Jurkat, Clone E6-1 (cell line): ENCODE data around the gene HEXD.

Experiments used
- DNase-seq: peaks from one replicate; pipeline ENCODE4 v3.0.0-alpha.2; 2011; ENCODE audit warnings: low read depth, low spot score
- H3K4me3 ChIP-seq: 2 replicates; pipeline ENCODE4 v1.5.1; 2011; ENCODE audit warnings: mild to moderate bottlenecking, low read length, control low read depth, moderate library complexity

Gene HEXD

DNA sequence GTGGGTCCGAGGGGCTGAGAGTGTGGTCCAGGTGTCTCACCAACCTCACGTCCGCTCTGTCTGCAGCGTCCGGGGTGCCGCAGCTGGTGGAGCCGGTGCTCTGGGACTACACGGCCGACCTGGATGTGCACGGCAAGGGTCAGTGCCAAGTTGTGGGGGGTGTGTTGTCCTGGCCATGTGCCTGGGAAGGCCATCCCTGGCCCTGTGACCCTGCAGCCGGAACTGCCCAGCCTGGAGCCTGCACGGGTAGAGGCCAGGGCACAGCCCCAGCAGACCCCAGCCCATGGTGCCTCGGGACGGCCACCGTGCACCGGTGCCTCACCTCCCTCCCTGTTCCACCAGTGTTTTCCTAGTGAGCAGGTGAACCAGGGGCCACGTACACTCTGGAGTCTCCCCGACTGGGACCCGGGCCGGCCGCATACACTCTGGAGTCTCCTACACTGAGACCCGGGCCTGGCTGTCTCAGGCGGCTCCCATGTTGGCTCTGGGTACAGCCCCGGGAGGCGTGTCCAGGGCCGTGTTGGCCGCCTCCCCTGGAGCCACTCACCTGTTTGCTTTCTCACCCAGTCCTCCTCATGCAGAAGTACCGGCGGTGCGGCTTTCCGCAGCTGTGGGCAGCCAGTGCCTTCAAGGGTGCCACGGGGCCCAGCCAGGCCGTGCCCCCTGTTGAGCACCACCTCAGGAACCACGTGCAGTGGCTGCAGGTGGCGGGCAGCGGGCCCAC is 18.6 kb downstream of the HEXD start:
- DNase-seq: no peak
- H3K4me3 ChIP-seq: no peak overlapping the region

DNA sequence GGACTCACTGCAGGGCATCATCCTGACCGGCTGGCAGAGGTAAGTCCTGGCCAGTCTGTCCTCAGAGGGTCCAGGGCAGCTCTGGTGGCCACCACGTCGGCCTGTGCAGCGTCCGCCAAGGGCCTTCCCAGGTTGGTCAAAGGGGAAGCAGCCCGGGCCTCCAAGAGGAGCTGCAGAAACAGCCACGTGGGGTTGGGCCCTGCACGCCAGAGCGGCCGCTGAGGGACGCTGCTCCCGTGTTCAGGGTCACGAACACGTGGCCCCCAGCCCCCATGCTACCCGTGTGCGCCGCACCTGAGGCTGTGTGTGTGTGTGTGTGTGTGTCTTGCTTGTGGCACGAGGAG is 19.1 kb downstream of the HEXD start:
- no peak overlapping the region for H3K4me3 ChIP-seq
- DNase-seq: no peak

DNA sequence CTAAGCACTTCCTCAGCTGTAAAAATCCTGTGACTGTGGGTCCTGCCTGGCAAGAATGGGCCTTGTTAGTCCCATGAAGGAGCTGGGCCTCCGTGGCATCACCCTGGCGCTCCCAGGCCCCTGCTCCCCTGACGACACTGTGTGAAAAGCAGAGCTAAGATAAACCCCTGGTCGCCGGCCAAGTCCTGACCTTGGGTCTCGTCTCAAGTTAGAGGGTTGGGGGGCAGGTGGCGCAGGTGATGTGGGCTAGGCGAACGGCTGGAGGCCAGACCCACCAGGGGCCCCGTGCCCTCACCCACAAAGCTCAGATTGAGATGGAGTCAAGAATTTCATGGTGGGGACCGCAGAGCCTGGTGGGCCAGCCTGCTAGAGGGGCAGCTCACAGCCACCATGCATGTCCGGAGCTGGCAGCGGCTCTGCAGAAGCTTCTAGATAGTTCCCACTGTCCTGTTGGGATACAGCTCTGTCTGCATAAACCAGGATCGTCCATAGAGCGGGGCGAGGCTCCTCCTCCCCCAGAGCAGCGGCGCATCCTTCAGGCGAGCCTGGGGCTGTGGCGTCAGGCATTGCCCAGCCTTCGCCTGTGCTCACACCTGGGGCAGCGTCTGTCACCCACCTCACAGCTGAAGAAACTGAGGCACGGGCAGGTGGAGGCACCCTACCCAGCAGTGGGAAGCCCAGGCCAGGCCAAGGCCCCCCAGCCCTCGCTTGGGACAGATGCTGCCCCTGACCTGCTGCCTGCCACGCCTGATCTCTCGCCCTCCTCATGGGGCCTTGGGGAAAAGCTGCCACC is 20.4 kb downstream of the HEXD start:
- no peak for DNase-seq
- H3K4me3 ChIP-seq: no peak overlapping the region

DNA sequence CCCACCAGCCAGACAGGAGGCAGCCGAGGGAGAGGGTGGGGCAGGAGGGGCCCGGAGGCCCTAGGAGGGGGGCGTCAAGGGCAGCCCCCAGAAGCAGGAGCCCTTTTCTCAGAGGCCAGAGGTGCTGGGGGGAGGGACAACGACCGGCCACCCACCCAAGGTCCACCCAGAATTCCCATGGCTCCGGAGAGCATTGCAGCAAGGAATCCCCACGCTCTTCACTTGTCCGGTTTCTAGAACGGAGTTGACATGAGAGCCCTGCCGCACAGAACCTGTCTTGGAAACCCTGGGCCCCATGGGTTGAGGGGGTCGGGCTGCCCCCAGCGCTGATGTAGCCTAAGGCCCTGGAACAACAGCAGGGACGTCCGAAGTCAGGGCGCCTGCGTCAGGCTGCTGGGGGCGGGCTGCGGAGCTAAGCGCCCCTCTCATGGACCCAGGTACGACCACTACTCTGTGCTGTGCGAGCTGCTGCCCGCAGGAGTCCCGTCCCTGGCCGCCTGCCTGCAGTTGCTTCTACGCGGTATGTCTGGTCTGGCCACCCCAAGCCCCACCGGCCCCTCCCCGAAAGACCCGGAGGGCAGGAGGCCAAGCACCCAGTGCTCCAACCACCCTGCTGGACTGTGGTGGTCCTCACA is 21.2 kb downstream of the HEXD start:
- no peak for DNase-seq
- no peak overlapping the region for H3K4me3 ChIP-seq

DNA sequence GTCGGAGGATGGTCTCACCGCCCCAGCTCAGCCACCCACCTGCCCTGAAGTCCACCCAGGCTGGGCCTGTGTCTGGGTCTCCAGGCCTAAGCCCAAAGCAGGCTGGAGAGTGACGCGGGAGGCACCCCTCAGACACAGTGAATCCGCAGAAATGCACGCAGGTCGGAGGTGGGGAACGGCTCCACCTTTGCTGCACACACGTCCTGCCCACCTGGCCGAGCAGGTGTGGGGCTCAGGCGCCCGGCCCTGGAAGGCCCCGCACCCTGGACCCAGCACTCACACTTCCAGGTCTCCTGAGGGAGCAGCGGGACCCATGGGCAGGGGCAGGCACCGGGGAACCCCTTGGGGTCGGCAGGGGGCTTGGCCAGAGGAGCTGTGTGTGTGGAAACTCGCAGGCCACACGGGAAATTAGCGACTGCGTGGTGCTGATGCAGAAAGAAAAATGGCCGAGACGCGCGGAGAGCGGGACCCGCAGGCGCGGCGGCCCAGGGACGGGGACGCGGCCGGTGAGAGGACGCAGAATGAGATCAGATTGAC is 21.8 kb downstream of the HEXD start:
- H3K4me3 ChIP-seq: no peak overlapping the region
- DNase-seq: no peak

DNA sequence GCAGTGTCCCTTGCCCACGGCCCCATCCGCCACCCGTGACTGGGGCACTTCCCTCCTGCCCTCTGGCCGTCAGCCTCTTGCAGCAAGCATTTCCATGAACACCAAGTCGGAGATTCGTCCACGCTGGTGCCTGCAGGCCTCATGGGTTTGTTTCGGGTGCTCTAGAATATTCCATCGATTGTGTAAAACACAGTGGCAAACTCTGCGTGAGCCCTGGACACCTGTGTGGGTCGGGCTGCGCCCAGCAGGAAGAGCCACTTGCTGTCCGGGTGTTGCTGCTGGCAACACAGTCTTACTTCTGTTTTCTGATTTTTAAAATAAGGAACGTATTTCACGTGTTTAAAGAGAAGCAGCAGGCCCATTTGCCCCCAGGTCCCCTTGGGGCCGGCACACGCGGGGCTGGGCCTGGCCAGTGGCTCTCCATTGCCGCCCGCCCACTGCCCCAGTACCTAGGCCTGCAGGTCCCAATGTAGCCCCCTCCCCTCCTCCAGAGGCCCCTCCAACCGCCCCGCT is 22.4 kb downstream of the HEXD start:
- no peak overlapping the region for H3K4me3 ChIP-seq
- no peak for DNase-seq

DNA sequence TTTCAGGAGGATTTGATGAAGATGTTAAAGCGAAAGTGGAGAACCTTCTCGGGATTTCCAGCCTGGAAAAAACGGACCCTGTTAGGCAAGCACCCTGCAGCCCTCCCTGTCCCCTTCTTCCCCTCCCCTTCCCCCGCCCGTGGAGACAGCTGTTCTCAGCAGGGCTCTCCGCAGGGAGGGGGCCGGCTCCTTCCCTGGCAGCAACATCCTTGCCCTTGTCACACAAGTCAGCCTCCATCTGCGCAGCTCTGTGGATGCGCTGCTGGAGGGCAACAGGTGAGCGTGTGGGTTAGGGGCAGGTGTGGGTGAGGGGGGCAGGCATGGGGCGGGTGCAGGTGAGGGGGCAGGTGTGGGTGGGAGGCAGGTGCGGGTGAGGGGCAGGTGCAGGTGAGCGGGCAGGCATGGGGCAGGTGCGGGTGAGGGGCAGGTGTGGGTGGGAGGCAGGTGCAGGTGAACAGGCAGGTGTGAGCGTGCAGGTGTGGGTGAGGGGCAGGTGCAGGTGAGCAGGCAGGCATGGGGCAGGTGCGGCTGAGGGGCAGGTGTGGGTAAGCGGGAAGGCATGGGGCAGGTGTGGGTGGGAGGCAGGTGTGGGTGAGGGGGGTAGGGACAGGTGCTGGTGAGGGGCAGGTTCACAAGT is 23.0 kb downstream of the HEXD start:
- no peak overlapping the region for H3K4me3 ChIP-seq
- DNase-seq: no peak

DNA sequence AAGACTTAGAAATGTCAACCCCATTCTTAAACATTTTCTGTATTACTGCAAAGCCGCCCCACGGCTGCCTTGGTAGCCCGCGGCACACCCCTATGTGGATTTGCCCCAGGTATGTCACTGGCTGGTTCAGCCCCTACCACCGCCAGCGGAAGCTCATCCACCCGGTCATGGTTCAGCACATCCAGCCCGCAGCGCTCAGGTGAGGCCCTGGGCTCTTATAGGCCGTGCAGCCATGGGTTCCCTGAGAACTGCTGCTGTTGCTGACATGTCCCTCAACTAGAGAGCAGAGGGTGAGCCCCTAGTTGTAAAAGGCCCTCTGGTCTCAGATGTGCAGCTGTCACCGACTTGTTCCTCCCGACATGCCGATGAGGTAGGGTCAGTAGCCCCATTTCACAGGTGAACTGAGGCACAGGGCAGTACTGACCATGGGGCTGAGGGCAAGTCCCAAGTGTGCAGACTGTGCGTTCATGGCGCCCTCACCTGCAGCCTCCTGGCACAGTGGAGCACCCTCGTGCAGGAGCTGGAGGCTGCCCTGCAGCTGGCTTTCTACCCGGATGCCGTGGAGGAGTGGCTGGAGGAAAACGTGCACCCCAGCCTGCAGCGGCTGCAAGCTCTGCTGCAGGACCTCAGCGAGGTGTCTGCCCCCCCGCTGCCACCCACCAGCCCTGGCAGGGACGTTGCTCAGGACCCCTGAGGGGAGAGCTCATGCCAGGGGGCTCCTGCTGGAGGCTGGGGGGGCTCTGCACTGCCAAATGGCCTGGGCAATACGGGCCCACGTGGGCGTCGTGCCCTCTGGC is 23.7 kb downstream of the HEXD start:
- no peak for DNase-seq
- no peak overlapping the region for H3K4me3 ChIP-seq

DNA sequence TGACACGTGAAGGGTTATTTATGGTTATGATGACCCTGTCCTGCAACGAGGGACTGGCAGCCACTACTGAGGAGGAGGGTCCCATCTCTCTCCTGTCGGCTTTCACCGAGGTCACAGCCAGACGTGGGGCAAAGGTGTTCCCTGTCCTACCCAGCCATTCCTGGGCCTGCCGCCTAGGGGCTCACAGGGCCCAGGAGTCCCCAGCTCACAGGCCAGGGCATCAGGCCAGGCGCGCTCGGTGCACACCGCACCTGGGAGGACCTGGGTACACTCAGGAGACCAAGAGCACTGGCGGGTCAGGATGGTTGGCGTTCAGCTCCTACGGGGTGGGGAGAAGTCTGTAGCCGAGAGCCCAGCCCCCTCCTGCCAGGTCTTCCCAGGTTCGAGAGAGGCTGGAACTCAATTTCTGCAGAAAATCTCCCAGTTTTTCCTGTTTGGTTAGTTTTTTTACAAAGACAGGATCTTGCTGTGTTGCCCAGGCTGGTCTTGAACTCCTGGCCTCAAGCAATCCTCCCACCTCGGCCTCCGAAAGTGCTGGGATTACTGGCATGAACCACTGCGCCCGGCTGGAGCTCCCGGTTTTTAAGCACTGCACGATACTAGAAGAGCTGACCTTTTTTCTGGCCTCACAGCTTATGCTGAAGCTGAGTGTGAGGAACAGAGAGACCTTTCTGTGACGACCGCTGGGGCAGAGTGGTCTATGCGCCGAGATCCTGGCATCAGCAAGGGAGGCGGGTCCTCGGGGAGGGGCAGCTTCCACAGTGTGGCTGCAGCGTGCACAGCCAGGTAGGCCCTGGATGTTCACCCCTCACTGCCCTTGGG is 24.7 kb downstream of the HEXD start:
- no peak for DNase-seq
- H3K4me3 ChIP-seq: no peak overlapping the region

DNA sequence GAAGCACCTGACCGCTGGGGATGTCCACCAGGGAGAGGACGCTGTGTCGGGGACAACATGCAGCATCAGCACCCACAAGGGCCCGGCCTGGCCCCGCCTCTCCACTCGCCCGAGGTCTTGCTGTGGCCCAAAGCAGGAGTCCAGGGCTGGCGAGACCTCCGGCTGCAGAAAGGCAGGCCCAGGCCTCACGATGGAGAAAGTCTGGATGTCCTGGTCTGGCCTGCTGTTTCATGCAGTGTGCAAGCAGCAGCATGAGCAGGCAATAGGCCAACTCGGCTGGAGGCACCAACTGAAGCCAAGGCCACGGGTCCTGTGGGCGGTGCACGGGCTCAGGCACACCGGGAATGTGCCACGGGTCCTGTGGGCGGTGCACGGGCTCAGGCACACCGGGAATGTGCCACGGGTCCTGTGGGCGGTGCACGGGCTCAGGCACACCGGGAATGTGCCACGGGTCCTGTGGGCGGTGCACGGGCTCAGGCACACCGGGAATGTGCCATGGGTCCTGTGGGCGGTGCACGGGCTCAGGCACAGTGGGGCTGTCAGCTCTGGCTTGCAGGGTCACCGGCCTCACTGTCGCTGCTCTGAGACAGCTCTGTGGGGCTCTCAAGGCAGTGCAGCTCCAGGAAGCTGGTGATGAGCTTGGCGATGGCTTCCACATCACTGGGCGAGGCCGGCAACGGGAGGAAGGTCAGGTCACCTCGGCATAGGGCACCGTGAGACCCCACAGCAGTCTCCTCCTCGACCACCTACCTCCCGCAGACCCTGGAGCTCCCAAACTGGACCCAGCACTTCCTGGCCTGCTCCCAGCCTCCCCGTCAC is 25.5 kb downstream of the HEXD start:
- DNase-seq: no peak
- H3K4me3 ChIP-seq: no peak overlapping the region

DNA sequence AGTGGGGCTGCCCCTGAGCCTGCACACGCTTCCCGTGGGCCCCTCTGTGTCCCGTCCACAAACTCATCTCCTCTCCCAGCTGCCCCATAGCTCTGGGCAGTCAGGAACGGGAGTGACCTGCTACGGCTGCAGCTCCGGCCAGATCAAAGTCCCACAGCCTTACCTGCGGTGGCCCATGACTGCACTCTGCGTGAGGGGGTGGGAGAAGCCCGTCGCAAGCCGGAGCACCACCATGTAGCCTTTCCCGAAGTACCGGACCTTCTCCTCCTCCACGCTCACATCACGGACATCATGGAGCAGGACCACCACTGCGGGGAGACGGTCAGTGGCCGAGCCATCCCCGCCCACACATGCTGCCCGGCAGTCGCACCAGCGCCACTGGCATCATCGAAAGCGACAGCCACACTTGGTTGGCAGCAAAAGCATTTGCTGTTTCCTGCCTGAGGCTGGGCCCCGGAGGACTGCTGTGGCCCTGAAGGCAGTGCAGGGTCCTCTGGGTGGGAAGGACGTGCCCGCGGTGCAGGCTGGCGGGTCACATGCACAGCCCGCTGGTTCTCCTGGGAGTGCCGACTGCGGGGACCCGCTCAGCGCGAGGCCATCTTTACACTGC is 26.2 kb downstream of the HEXD start:
- DNase-seq: no peak

DNA sequence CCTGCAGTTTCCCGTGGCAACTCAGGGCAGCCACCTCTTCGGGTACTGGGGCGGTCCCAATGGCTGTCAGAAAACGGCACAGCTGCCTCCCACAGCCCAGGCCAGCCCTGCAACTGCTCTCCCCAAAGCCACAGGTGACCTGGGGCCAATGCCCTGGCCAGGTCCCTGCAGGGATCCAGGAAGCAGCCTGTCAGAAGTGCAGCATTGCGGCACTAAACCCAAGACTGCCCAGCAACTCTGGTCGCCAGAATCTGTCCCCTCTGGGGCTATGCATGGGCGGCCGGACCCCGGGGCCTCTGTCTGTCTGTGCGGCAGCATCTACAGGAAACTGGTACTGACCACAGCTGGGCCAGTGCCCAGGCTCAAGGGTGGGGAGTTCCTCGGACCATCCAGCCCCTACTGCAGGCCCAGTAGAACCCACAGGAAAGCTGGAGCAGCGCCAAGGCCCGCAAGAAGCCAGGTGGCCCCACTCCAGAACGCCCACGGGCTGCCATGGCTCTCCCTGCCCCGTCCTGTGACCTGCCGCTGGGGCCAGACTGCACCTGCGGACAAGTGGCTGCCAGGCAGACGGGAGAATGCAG is 26.9 kb downstream of the HEXD start:
- no peak overlapping the region for H3K4me3 ChIP-seq
- DNase-seq: no peak

More for the DNA sequence above, 26.2 kb downstream of the HEXD start:
- H3K4me3 ChIP-seq: no peak overlapping the region

DNA sequence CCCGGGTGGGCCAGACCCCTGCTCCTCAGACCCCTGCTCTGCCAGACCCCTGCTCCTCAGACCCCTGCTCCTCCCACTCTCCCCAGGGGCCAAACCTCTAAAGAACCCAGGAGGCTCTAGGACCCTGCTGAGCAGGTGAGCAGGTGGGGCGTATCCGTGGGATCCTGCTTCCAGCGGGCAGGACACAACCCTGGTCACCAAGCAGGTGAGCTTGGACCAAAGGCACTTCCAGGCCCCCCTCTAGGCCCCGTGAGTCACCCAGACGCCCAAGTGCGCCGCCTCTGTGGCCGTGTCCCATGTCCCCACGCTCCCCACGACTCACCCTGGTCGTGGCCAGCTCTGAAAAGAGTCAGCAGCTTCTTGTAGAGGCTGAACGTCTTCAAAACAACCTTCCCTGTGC is 27.4 kb downstream of the HEXD start:
- no peak overlapping the region for H3K4me3 ChIP-seq
- DNase-seq: no peak

DNA sequence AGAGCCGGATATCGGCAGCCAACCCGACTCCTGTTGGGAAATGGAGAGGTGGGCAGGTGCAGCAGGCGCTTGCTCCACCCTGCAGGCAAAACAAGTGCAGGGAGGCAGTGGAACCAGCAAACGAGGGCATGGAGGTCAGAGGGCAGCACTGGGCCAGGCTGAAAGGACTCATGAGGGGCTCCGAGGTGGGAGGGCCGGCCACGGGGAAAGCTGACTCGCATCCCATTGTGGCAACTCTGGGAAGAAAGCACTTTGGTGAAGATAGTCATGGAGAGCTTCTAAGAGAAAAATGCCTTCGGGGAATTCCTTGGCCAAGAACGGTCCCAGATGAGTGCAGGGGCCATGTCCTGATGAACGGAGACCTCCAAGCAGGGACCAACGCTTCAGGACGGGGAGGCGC is 28.0 kb downstream of the HEXD start:
- DNase-seq: no peak
- no peak overlapping the region for H3K4me3 ChIP-seq

DNA sequence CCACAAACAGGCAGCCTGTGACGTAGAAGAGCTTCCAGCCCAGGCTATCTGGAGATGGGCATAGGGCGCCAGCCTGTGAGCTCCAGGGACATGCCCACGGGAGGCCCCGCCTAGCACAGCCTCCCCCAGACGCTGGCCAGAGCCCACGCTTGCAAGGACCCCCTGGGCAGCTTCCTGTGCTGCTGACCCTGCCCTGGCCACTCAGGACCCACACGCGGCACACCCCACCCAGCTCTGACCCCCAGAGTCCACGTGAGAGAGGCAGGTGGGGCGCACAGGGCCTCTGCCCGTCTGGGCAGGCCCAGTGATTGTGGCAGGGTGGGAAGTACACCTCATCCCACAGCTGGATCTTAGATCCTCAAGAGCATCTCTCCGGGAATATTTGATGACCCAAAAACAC is 28.5 kb downstream of the HEXD start:
- no peak for DNase-seq
- no peak overlapping the region for H3K4me3 ChIP-seq

DNA sequence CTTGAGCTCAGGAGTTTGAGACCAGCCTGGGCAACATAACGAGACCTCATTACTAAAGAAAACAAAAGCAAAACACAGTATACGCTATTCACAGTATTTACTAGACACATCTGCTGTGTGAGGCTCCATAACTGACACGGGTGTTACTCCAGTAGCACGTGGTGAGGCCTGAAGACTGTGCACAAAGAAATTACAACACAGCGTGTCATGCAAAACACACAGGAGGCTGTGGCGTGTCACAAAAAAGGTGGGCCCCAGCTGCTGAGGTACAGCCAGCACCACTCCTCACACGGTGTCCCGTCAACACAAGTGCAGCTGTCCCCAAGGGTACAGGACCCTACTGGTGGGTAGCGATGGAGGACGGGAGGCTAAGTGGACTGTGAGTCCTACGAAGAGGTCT is 29.7 kb downstream of the HEXD start:
- no peak for DNase-seq
- no peak overlapping the region for H3K4me3 ChIP-seq
